GM12892 (cell line): ENCODE results near the gene GPER1.

Source experiments
- POLR2A ChIP-seq: IDR thresholded peaks from 2 replicates; pipeline ENCODE4 v1.6.1; 2011; ENCODE audit warnings: low read depth, low read length, control low read depth
- POLR2AphosphoS5 ChIP-seq: IDR thresholded peaks from 2 replicates; pipeline ENCODE4 v1.6.1; 2011; ENCODE audit warnings: low read depth, low read length, control low read depth
- TAF1 ChIP-seq: IDR thresholded peaks from 2 replicates; pipeline ENCODE4 v1.6.1; 2011; ENCODE audit warnings: low read depth, mild to moderate bottlenecking, control low read depth, low read length, borderline replicate concordance

- TF ChIP-seq POLR2A (no peak), POLR2AphosphoS5 (no peak), TAF1 (no peak)
These were observed 19.0 kb downstream of the GPER1 start for GRCh38 chr7:1106793-1107421.
